HT1080 (cell line): ENCODE data around the gene FGF12. TPM values are rescaled to one million over a fixed set of nuclear protein-coding genes. Genes with fewer than 3 reads are reported as not detected.
A peak's percentile ranks its signal among the peaks of the same experiment; 100 is the strongest.

Experiments
- DNase-seq: peaks from one replicate; pipeline ENCODE4 v3.0.0-alpha.2; 2015; ENCODE audit warnings: low read depth
- total RNA-seq: library from RNA; depleted of rRNA; stranded (reverse); fragments of >200 nt; shearing (Covaris generic); gene quantifications from 2 replicates; pipeline ENCODE4 v1.2.3, GENCODE V29; 2014

FGF12 gene
- total RNA-seq, 1 experiment from 2014 or later: 2.2 TPM

GRCh38 chr3:192685801-192686200 lies 41.5 kb downstream of the FGF12 start:
- no peak for DNase-seq

GRCh38 chr3:192684151-192684550 lies 43.2 kb downstream of the FGF12 start:
- peak; percentile 46 for DNase-seq

- DNase-seq: peak; percentile 35
Measured at GRCh38 chr3:192675958-192676649, 51.2 kb downstream of the FGF12 start.

GRCh38 chr3:192655628-192656027 lies 71.7 kb downstream of the FGF12 start:
- DNase-seq: no peak

- DNase-seq: no peak
Measured at GRCh38 chr3:192655040-192655439, 72.3 kb downstream of the FGF12 start.

GRCh38 chr3:192653862-192654261 lies 73.5 kb downstream of the FGF12 start:
- DNase-seq: no peak

- DNase-seq: no peak
Measured at GRCh38 chr3:192652727-192653126, 74.6 kb downstream of the FGF12 start.

- DNase-seq: no peak
Measured at GRCh38 chr3:192651836-192652512, 75.4 kb downstream of the FGF12 start.

- no peak for DNase-seq
Measured at GRCh38 chr3:192645437-192645836, 81.9 kb downstream of the FGF12 start.

GRCh38 chr3:192642651-192643050 lies 84.7 kb downstream of the FGF12 start:
- no peak for DNase-seq

GRCh38 chr3:192641919-192642318 lies 85.4 kb downstream of the FGF12 start:
- no peak for DNase-seq

GRCh38 chr3:192639987-192640386 lies 87.4 kb downstream of the FGF12 start:
- no peak for DNase-seq

- no peak for DNase-seq
Measured at GRCh38 chr3:192637803-192638202, 89.5 kb downstream of the FGF12 start.

- no peak for DNase-seq
Measured at GRCh38 chr3:192636517-192637444, 90.6 kb downstream of the FGF12 start.

GRCh38 chr3:192629429-192629828 lies 97.9 kb downstream of the FGF12 start:
- no peak for DNase-seq

- DNase-seq: no peak
Measured at GRCh38 chr3:192621909-192622308, 105.4 kb downstream of the FGF12 start.

- DNase-seq: no peak
Measured at GRCh38 chr3:192620275-192620674, 107.1 kb downstream of the FGF12 start.

- DNase-seq: no peak
Measured at GRCh38 chr3:192611411-192611810, 115.9 kb downstream of the FGF12 start.

GRCh38 chr3:192608726-192609600 lies 118.4 kb downstream of the FGF12 start:
- no peak for DNase-seq

GRCh38 chr3:192607798-192608197 lies 119.5 kb downstream of the FGF12 start:
- no peak for DNase-seq

GRCh38 chr3:192597913-192598312 lies 129.4 kb downstream of the FGF12 start:
- DNase-seq: no peak
